ENCODE results near the gene MYO9A.

MYO9A gene

DNA sequence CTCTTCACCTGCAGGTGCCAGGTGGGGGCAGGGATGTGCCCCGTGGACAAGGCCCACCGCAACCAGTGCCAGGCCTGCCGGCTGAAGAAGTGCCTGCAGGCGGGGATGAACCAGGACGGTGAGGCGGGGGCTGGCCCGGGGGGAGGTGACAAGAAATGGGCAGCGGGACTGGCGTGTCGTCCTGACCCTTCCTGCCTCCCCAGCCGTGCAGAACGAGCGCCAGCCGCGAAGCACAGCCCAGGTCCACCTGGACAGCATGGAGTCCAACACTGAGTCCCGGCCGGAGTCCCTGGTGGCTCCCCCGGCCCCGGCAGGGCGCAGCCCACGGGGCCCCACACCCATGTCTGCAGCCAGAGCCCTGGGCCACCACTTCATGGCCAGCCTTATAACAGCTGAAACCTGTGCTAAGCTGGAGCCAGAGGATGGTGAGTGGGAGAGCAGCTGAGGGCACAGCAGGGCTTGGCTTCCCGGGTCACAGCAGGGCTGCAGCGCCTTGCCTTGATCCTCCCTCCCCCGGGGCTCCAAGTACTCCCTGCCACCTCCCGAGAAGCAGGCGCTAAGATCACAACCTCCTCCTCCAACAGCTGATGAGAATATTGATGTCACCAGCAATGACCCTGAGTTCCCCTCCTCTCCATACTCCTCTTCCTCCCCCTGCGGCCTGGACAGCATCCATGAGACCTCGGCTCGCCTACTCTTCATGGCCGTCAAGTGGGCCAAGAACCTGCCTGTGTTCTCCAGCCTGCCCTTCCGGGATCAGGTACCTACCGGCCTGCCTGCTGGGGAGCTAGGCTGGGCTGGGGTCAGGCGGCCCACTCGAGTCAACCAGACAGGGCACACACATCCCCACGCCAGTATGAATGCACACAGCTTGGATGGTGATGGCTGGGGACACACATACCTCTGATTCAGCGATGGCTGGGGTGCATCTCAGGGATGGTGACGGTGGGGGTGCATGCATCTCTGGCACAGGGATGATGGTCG, 305.9 kb downstream of the MYO9A start:
- no peaks in the 10 kb centered on the region for H3K4me1 Mint-ChIP-seq (ENCODE audit: low read depth)
- DNase-seq (ENCODE audit: low spot score): no peak
- H3K4me3 Mint-ChIP-seq: no peak overlapping the region
- H3K36me3 Mint-ChIP-seq (ENCODE audit: low read depth): no peaks in the 10 kb centered on the region
- H3K9me3 Mint-ChIP-seq: no peaks in the 10 kb centered on the region
- H3K27me3 Mint-ChIP-seq (ENCODE audit: low read depth): no peaks in the 10 kb centered on the region
- no peak overlapping the region for H3K27ac Mint-ChIP-seq

DNA sequence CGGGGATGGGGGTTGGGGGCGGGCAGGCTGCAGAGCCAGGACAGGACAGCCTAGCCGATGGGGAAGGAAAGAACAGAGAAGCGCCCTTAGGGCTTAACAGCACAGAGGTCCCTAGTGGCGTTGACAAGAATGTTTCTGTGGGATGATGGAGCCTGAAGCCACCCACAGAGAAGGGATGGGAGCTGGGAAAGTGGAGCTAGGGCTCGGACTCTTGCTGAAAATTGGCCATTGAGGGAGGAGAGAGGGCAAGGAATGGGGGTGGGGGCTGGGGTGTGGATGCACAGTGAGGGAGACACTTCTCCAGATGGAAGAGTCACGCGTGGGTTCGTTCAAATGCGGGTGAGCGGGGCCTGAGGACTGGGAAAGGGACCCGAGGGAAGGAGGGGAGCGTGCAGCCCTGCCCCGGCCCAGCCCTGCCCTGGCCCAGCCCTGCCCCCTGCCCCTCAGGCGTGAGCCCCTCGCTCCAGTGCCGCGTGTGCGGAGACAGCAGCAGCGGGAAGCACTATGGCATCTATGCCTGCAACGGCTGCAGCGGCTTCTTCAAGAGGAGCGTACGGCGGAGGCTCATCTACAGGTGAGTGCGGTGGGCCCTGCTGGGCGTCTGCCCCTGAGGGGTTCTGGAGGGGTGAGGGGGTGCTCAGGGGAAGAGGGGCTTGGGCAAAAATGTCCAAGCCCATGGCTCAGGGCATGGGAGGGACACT, 306.8 kb downstream of the MYO9A start:
- no peak overlapping the region for H3K27ac Mint-ChIP-seq
- no peaks in the 10 kb centered on the region for H3K4me1 Mint-ChIP-seq (ENCODE audit: low read depth)
- DNase-seq (ENCODE audit: low spot score): no peak
- H3K27me3 Mint-ChIP-seq (ENCODE audit: low read depth): no peaks in the 10 kb centered on the region
- H3K36me3 Mint-ChIP-seq (ENCODE audit: low read depth): no peaks in the 10 kb centered on the region
- H3K4me3 Mint-ChIP-seq: no peak overlapping the region
- H3K9me3 Mint-ChIP-seq: no peaks in the 10 kb centered on the region

DNA sequence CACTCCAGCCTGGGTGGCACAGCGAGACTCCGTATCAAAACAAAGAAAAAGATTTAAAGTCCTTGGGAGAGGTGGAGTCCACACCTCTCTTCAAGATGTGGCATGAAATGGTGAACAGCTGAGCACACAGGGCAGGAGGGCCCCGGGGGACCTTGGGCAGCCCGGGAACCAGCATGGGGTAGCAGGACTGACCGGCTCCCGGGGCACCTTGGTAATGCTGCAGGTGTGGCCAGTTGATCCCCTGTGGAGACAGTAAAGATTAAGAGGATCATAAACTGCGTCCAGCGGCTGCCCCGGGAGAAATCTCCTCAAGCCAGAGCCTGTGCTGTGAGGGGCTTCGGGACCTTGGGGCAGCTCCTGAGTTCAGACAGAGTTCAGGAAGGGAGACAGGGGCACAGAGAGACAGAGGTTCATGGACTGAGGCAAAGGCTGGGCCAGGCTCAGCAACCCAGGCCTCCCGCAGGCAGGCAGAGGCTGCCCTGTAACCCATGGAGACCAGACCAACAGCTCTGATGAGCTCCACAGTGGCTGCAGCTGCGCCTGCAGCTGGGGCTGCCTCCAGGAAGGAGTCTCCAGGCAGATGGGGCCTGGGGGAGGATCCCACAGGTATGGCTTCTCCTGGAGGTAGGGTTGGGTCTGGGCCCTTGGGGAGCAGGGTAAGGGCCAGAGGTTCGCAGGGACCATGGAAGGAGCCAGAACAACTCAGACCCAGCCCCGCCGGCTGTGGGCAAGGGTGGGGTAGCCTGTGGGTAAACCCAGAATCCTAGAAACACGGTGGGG, 307.5 kb downstream of the MYO9A start, which contains the start of gene NR2E3:
TSS of gene NR2E3 (plus strand) at position 299 of the 780 bp plus-strand sequence. CDS start at position 489, 190 bp downstream.
- DNase-seq (ENCODE audit: low spot score): no peak
- no peak within 1 kb of the TSS for H3K4me3 Mint-ChIP-seq
- H3K36me3 Mint-ChIP-seq (ENCODE audit: low read depth): no peaks in the 10 kb centered on the region
- no peaks in the 10 kb centered on the region for H3K9me3 Mint-ChIP-seq
- no peaks in the 10 kb centered on the region for H3K4me1 Mint-ChIP-seq (ENCODE audit: low read depth)
- H3K27ac Mint-ChIP-seq: no peak within 1 kb of the TSS
- H3K27me3 Mint-ChIP-seq (ENCODE audit: low read depth): no peaks in the 10 kb centered on the region

DNA sequence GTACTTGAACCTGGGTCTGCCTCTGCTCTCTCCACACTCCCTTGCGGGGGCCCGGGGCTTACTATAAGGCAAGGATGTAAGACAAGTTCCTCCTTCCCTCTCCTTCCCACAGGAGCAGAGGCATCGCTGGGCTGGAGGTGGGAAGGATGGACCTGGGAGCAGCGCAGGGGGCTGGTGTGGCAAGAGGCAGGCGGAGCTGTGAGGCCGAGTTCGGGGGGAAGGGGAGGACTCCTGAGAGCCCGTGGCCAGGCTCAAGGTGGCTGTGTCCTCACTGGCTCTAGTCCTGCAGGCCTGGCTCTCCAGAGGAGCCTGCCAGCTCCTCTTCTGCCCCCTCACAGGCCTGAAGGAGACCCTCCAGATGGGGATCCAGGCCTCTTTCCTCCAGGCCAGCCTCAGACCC, 308.6 kb downstream of the MYO9A start:
- no peaks in the 10 kb centered on the region for H3K9me3 Mint-ChIP-seq
- no peaks in the 10 kb centered on the region for H3K4me1 Mint-ChIP-seq (ENCODE audit: low read depth)
- no peak for DNase-seq (ENCODE audit: low spot score)
- no peak overlapping the region for H3K27ac Mint-ChIP-seq
- no peaks in the 10 kb centered on the region for H3K36me3 Mint-ChIP-seq (ENCODE audit: low read depth)
- H3K4me3 Mint-ChIP-seq: no peak overlapping the region
- no peaks in the 10 kb centered on the region for H3K27me3 Mint-ChIP-seq (ENCODE audit: low read depth)

- no peak overlapping the region for H3K27ac Mint-ChIP-seq
- no peak for DNase-seq (ENCODE audit: low spot score)
- no peaks in the 10 kb centered on the region for H3K4me1 Mint-ChIP-seq (ENCODE audit: low read depth)
- H3K27me3 Mint-ChIP-seq (ENCODE audit: low read depth): no peaks in the 10 kb centered on the region
- H3K9me3 Mint-ChIP-seq: no peaks in the 10 kb centered on the region
- no peaks in the 10 kb centered on the region for H3K36me3 Mint-ChIP-seq (ENCODE audit: low read depth)
- no peak overlapping the region for H3K4me3 Mint-ChIP-seq
These were observed 309.5 kb downstream of the MYO9A start for GRCh38 chr15:71808311-71809020.

DNA sequence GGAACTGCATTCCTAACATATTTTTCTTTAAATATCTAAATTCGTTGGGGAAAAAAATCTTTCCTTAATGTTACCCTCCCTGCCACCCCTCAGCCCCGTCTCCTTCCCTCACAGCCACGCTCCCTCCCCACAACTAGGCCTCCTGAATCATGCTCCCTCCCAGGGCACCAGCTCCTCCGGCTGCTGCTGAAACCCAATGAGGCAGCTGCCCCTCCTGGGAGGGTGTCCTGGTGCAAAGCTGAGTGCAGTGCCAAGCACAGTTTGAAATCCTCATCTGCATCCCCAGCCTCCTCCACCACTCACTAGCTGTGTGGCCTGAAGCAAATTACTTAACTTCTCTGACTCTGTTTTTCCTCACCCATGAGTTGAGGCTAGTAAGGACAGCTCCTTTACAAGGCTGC, 310.3 kb downstream of the MYO9A start:
- H3K4me1 Mint-ChIP-seq (ENCODE audit: low read depth): no peaks in the 10 kb centered on the region
- H3K36me3 Mint-ChIP-seq (ENCODE audit: low read depth): no peaks in the 10 kb centered on the region
- DNase-seq (ENCODE audit: low spot score): no peak
- no peak overlapping the region for H3K4me3 Mint-ChIP-seq
- H3K27me3 Mint-ChIP-seq (ENCODE audit: low read depth): no peaks in the 10 kb centered on the region
- no peaks in the 10 kb centered on the region for H3K9me3 Mint-ChIP-seq
- no peak overlapping the region for H3K27ac Mint-ChIP-seq

GRCh38 chr15:71807125-71807629, 310.8 kb downstream of the MYO9A start:
- H3K4me1 Mint-ChIP-seq (ENCODE audit: low read depth): no peaks in the 10 kb centered on the region
- H3K27me3 Mint-ChIP-seq (ENCODE audit: low read depth): no peaks in the 10 kb centered on the region
- no peak for DNase-seq (ENCODE audit: low spot score)
- H3K36me3 Mint-ChIP-seq (ENCODE audit: low read depth): no peaks in the 10 kb centered on the region
- no peak overlapping the region for H3K27ac Mint-ChIP-seq
- no peak overlapping the region for H3K4me3 Mint-ChIP-seq
- H3K9me3 Mint-ChIP-seq: no peaks in the 10 kb centered on the region

GRCh38 chr15:71806452-71806931, 311.5 kb downstream of the MYO9A start:
- H3K4me1 Mint-ChIP-seq (ENCODE audit: low read depth): no peaks in the 10 kb centered on the region
- H3K36me3 Mint-ChIP-seq (ENCODE audit: low read depth): no peaks in the 10 kb centered on the region
- no peaks in the 10 kb centered on the region for H3K9me3 Mint-ChIP-seq
- H3K27ac Mint-ChIP-seq: no peak overlapping the region
- no peak for DNase-seq (ENCODE audit: low spot score)
- H3K4me3 Mint-ChIP-seq: no peak overlapping the region
- H3K27me3 Mint-ChIP-seq (ENCODE audit: low read depth): no peaks in the 10 kb centered on the region

DNA sequence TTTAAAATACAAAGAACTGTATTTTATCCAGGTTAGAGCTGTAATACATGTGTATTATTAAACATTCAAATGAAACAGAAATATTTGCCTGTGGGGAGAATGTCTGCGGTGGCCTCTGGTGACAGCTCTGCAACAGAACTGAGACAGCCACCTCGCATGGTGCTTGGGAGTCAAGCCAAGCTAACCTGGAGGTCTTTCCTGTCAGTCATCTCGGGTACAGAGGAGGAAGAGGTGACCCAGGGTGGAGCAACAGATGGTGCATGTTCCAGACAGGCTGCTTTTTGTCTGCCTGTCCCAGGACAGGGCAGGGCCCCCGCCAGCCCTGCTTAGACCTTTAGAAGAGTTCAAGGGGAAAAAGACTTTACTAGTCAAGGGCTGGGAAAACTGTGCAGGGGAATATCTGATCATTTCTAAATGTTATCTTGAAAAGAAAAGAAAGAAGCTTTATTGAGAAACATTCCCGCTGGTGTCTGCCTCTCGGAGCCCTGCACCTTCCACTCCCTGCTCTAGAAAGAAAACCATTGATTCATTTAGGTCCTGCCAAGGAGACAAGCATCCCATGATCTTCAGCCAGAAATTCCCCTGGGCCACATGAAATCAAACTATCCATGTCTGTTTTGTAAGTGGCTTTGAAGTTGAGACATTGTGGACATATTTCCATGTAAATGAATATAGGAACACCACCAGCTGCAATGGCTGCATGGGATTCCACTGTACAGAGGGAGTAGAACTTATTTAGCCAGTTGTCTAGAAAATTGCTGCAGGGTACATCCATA, 313.1 kb downstream of the MYO9A start:
- DNase-seq (ENCODE audit: low spot score): no peak
- Mint-ChIP-seq H3K4me1 (ENCODE audit: low read depth) (no peaks in the 10 kb centered on the region), H3K27ac (no peak overlapping the region), H3K9me3 (no peaks in the 10 kb centered on the region), H3K27me3 (ENCODE audit: low read depth) (no peaks in the 10 kb centered on the region), H3K36me3 (ENCODE audit: low read depth) (no peaks in the 10 kb centered on the region), H3K4me3 (no peak overlapping the region)

DNA sequence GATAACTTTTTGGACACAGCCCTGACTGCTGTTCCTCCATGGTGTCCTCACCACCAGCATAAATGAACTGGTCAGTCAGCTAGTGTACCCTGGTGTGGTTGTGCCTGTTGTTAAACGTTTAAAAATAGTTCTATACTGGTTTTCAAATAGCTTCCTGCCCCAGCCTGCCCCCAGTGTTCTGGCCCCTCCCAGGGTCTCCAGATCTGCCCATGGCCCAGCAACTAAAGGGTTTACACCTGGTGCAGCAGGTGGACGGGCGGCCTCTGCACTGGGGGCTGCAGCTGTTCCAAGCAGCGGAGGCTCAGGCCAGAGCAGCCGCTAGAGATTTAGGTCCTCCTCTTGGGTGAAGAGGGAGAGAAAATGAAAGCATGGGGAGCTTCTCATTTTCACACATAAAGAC, 313.7 kb downstream of the MYO9A start:
- Mint-ChIP-seq H3K27me3 (ENCODE audit: low read depth) (no peaks in the 10 kb centered on the region), H3K9me3 (no peaks in the 10 kb centered on the region), H3K27ac (no peak overlapping the region), H3K4me1 (ENCODE audit: low read depth) (no peaks in the 10 kb centered on the region), H3K36me3 (ENCODE audit: low read depth) (no peaks in the 10 kb centered on the region), H3K4me3 (no peak overlapping the region)
- no peak for DNase-seq (ENCODE audit: low spot score)

DNA sequence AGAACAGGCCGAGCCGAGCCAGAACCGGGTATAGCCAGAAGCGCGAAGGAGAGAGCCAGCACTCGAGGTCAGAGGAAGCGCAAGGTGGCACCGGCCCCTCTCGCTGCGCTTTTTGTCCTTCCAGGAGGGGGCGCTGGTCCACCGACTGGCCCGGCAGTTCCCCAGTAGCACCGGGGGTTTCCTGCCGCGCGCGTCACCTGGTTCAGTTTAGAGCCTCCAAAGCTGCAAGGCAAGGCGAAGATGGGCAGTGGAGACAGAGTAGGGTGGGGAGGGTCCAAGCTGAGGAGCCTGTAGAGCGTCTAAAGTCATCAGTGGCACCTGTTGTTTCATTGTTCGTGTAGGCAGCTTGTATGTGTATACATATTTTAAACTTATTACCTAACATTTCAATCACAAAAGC, 315.2 kb downstream of the MYO9A start:
- no peaks in the 10 kb centered on the region for H3K27me3 Mint-ChIP-seq (ENCODE audit: low read depth)
- H3K4me3 Mint-ChIP-seq: no peak overlapping the region
- H3K36me3 Mint-ChIP-seq (ENCODE audit: low read depth): no peaks in the 10 kb centered on the region
- no peak overlapping the region for H3K27ac Mint-ChIP-seq
- H3K9me3 Mint-ChIP-seq: no peaks in the 10 kb centered on the region
- DNase-seq (ENCODE audit: low spot score): peak; percentile 23
- no peaks in the 10 kb centered on the region for H3K4me1 Mint-ChIP-seq (ENCODE audit: low read depth)

GRCh38 chr15:71801935-71802655, 315.9 kb downstream of the MYO9A start:
- Mint-ChIP-seq H3K27me3 (ENCODE audit: low read depth) (no peaks in the 10 kb centered on the region), H3K9me3 (no peaks in the 10 kb centered on the region), H3K36me3 (ENCODE audit: low read depth) (no peaks in the 10 kb centered on the region), H3K27ac (no peak overlapping the region), H3K4me1 (ENCODE audit: low read depth) (no peaks in the 10 kb centered on the region), H3K4me3 (no peak overlapping the region)
- DNase-seq (ENCODE audit: low spot score): no peak
